COR-L47 (cell line): ENCODE measurements around the gene BTG2.

Experiments
- DNase-seq: peaks from one replicate; lab custom pipeline; 2025; lab: John Stamatoyannopoulos, UW

The BTG2 gene

GRCh38 chr1:203317429-203318228, 12.3 kb downstream of the BTG2 start:
- no peak for DNase-seq

GRCh38 chr1:203318229-203318517, 12.9 kb downstream of the BTG2 start:
- DNase-seq = no peak

GRCh38 chr1:203320591-203321272, 15.4 kb downstream of the BTG2 start:
- DNase-seq = peak; percentile 96

GRCh38 chr1:203321273-203322052, 16.1 kb downstream of the BTG2 start:
- no peak for DNase-seq

- peak; percentile 30 for DNase-seq
Observed at GRCh38 chr1:203322500-203323179, 17.3 kb downstream of the BTG2 start.

- no peak for DNase-seq
Observed at GRCh38 chr1:203323587-203323986, 18.3 kb downstream of the BTG2 start.

- no peak for DNase-seq
Observed at GRCh38 chr1:203324105-203325025, 19.0 kb downstream of the BTG2 start.

GRCh38 chr1:203325026-203325417, 19.7 kb downstream of the BTG2 start:
- peak; percentile 69 for DNase-seq

GRCh38 chr1:203325418-203326091, 20.2 kb downstream of the BTG2 start:
- peak; percentile 97 for DNase-seq

GRCh38 chr1:203326830-203327683, 21.7 kb downstream of the BTG2 start:
- peak; percentile 91 for DNase-seq

GRCh38 chr1:203327684-203328457, 22.6 kb downstream of the BTG2 start:
- peak; percentile 45 for DNase-seq

- peak; percentile 94 for DNase-seq
Observed at GRCh38 chr1:203328714-203329122, 23.4 kb downstream of the BTG2 start.

GRCh38 chr1:203331224-203331623, 25.9 kb downstream of the BTG2 start:
- no peak for DNase-seq

- DNase-seq = no peak
Observed at GRCh38 chr1:203335503-203335902, 30.2 kb downstream of the BTG2 start.

- DNase-seq = no peak
Observed at GRCh38 chr1:203336097-203336496, 30.8 kb downstream of the BTG2 start.

- peak; percentile 35 for DNase-seq
Observed at GRCh38 chr1:203338335-203339036, 33.2 kb downstream of the BTG2 start.

- peak; percentile 84 for DNase-seq
Observed at GRCh38 chr1:203340112-203340790, 34.9 kb downstream of the BTG2 start.
